Mucosa of stomach (tissue), 1 donor: ENCODE measurements around the gene AKR7A2.
"Not testable (repeated sequence)": the region's sequence is repeated elsewhere in the genome, so short reads cannot be mapped to it uniquely, and the experiment has no call there.

ENCODE experiments used
- H3K27me3 ChIP-seq: one replicate; pipeline ENCODE4 v1.7.0; 2013; ENCODE audit warnings: mild to moderate bottlenecking, low read length; ENCODE audit not compliant: control insufficient read depth, insufficient read depth
- H3K36me3 ChIP-seq: one replicate; pipeline ENCODE4 v1.7.0; 2013; ENCODE audit warnings: low read length; ENCODE audit not compliant: control insufficient read depth, insufficient read depth
- H3K4me1 ChIP-seq: one replicate; pipeline ENCODE4 v1.7.0; 2013; ENCODE audit warnings: mild to moderate bottlenecking, low read length; ENCODE audit not compliant: control insufficient read depth, insufficient read depth
- H3K4me3 ChIP-seq: one replicate; pipeline ENCODE4 v1.7.0; 2013; ENCODE audit warnings: low read length
- H3K9ac ChIP-seq: one replicate; pipeline ENCODE4 v1.7.0; 2013; ENCODE audit warnings: mild to moderate bottlenecking, low read length, moderate library complexity
- H3K9me3 ChIP-seq: one replicate; pipeline ENCODE4 v1.7.0; 2013; ENCODE audit warnings: mild to moderate bottlenecking, low read length, moderate library complexity; ENCODE audit not compliant: control insufficient read depth
- donor health status: Pancreatic carcinoma.

The AKR7A2 gene

GRCh38 chr1:19308509-19308907 is 3.4 kb downstream of the AKR7A2 start:
- Histone ChIP-seq H3K4me1 (peaks cover 41% of the 10 kb centered on the region), H3K9ac (no peak overlapping the region), H3K9me3 (no peaks in the 10 kb centered on the region), H3K4me3 (no peak overlapping the region), H3K36me3 (peaks cover 4% of the 10 kb centered on the region), H3K27me3 (no peaks in the 10 kb centered on the region)

DNA sequence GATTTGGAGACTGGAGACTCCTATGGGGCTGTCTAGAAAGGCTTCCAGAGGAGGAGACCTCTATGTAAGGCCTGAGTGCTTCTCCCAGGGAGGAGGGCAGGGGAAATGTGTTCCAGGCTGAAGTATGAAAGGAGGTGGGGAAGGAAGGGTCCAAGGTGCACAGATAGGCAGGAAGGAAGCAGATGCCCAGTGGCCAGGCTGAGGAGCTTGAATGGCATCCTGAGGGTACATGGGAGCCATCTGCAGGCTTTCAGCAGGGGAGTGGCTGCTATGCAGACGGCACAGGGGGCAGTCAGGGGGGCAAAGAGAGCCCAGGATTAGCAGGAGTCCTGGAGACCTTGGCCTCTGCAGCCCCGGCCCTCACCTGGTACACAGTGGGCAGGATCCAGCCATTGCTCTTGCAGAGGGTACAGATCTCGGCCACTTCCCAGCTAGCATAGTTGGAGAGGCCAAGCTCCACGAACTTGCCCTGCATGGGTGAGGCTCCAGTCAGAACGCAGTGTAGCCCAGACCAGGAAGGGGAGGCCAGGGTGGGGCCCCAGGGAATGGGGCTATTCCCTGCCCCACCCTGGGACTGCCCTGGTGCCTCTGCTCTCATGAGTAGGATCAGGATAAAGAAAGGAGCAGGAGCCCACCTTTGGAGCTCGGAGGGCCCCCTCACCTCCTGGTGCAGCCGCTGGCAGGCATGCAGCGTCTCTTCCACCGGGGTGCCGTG is 4.0 kb downstream of the AKR7A2 start:
- Histone ChIP-seq H3K4me1 (peaks cover 36% of the 10 kb centered on the region), H3K36me3 (peaks cover 4% of the 10 kb centered on the region), H3K27me3 (no peaks in the 10 kb centered on the region), H3K4me3 (no peak overlapping the region), H3K9ac (no peak overlapping the region), H3K9me3 (no peaks in the 10 kb centered on the region)

DNA sequence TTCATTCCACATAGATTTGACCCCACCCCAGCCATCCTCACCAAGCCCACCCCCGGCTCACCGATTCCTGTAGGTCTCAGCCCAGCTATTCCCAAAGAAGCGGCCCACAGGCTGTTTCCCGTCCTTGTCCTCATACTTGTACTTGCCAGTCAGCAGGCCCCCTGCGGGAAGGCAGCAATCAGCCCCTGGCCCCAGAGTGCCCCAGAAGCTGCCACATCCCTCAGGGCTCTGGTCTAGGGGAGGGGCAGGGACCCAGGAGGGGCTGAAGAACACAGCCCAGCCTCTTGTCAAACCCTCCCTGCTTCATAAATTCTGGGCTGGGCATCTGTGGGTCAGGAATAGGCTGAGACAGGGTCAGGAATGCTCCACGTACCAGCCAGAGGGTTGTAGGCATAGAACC is 5.0 kb downstream of the AKR7A2 start:
- H3K4me1 ChIP-seq, result peaks cover 30% of the 10 kb centered on the region
- H3K9ac ChIP-seq, result no peak overlapping the region
- no peaks in the 10 kb centered on the region for H3K27me3 ChIP-seq
- H3K9me3 ChIP-seq, result no peaks in the 10 kb centered on the region
- no peak overlapping the region for H3K4me3 ChIP-seq
- H3K36me3 ChIP-seq, result peaks cover 4% of the 10 kb centered on the region

GRCh38 chr1:19305880-19306279 is 6.1 kb downstream of the AKR7A2 start:
- H3K9ac ChIP-seq, result no peak overlapping the region
- H3K4me3 ChIP-seq, result no peak overlapping the region
- H3K9me3 ChIP-seq, result no peaks in the 10 kb centered on the region
- no peaks in the 10 kb centered on the region for H3K27me3 ChIP-seq
- H3K4me1 ChIP-seq, result peaks cover 24% of the 10 kb centered on the region
- peaks cover 4% of the 10 kb centered on the region for H3K36me3 ChIP-seq

- not testable (repeated sequence) for H3K36me3 ChIP-seq, H3K27me3 ChIP-seq, H3K9me3 ChIP-seq, H3K4me3 ChIP-seq, H3K9ac ChIP-seq
- H3K4me1 ChIP-seq, result peaks cover 16% of the 10 kb centered on the region
These were observed 7.9 kb downstream of the AKR7A2 start for GRCh38 chr1:19304081-19304480.

DNA sequence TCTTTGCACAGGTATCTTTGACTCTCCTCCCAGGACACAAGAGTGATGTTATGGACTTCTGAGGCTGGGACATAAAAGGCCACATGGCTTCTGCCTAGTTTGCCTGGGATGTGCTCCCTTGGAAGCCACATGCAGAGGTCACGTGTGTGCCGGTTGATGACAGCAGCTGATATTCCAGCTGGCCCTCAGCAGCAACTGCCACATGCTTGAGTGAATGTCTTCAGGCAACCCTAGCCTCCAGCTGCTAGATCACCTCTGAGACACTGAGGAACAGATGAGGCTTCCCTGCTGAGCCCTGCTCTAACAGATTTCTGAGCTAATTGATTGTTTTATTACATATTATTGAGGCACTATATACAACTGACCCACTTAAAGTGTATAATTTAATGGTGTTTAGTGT is 11.7 kb downstream of the AKR7A2 start:
- H3K27me3 ChIP-seq, result no peaks in the 10 kb centered on the region
- H3K9me3 ChIP-seq, result no peaks in the 10 kb centered on the region
- no peak overlapping the region for H3K4me3 ChIP-seq
- H3K4me1 ChIP-seq, result no peaks in the 10 kb centered on the region
- H3K9ac ChIP-seq, result no peak overlapping the region
- no peaks in the 10 kb centered on the region for H3K36me3 ChIP-seq

DNA sequence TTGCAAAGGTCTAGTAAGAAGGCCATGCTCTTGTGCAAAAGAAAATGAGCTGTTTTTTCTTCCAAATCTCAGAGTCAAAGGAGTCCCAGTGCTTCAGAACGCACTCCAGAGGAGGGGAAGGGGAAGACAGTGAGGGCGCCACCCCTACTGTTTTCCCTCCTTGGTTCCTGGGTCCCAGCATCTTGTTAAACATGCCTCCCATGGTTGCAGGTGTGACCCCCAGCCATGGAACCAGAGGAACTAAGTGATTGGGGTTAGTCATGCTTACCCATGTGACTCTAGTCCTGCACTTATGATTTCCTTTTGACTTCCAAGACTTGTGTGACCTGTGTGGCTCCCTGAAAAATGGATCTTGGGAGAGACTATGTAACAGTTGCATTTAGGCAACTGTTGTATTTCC is 17.3 kb downstream of the AKR7A2 start:
- no peaks in the 10 kb centered on the region for H3K27me3 ChIP-seq
- no peaks in the 10 kb centered on the region for H3K9me3 ChIP-seq
- no peaks in the 10 kb centered on the region for H3K36me3 ChIP-seq
- H3K4me3 ChIP-seq, result no peak overlapping the region
- no peak overlapping the region for H3K9ac ChIP-seq
- peaks cover 3% of the 10 kb centered on the region for H3K4me1 ChIP-seq

- Histone ChIP-seq H3K9ac (peak overlapping the region; percentile 74), H3K27me3 (no peaks in the 10 kb centered on the region), H3K9me3 (no peaks in the 10 kb centered on the region), H3K4me3 (peak overlapping the region; percentile 72), H3K4me1 (peaks cover 38% of the 10 kb centered on the region), H3K36me3 (peaks cover 9% of the 10 kb centered on the region)
These were observed 22.7 kb downstream of the AKR7A2 start for GRCh38 chr1:19289244-19289643.

- Histone ChIP-seq H3K4me1 (peaks cover 43% of the 10 kb centered on the region), H3K36me3 (peaks cover 15% of the 10 kb centered on the region), H3K4me3 (peak within 1 kb of the TSS; percentile 78), H3K9ac (peak within 1 kb of the TSS; percentile 74)
- H3K27me3 ChIP-seq, H3K9me3 ChIP-seq: not testable (repeated sequence)
These were observed 23.4 kb downstream of the AKR7A2 start, which contains the start of gene AKR7A3 for GRCh38 chr1:19288324-19289241. Gene AKR7A3 (minus strand): TSS chr1:19288770. CDS start chr1:19288709, 61 bp downstream.

DNA sequence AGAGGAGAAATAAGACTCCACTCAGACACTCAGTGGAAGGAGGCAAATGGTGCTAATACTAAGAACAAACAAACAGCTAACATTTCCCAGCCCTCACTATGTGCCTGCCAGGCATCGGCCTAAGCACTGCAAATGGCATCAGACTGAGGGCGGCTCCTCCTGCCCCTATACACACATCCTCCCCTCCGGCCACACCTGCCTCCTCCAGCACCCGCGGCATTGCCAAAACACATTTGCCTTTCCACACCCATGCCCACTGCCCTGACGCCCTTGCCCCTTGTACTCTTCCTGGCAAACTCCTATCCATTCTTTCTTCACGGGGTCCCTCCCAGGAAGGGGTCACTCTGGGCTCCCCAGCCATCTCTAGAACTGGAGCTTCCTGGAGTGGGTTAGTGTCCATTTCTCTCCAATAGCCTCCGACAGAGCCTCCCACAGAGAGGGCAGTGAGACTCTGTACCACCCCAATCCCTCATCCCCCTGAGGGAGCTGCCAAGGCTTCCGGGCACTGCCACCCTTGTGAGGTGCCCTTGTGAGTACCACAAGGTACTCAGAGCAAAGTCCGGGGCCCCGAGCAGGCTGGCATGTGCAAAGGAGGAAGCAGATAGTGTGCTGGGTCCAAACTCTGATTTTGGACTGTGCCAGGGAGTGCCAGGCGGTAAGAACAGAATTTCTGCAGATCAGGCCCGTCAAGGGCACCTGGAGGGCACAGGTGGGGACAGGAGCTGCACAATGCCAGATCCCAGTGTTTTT is 24.3 kb downstream of the AKR7A2 start:
- Histone ChIP-seq H3K9ac (peak overlapping the region; percentile 57), H3K4me3 (peak overlapping the region; percentile 78), H3K4me1 (peaks cover 43% of the 10 kb centered on the region), H3K36me3 (peaks cover 15% of the 10 kb centered on the region), H3K9me3 (no peaks in the 10 kb centered on the region), H3K27me3 (no peaks in the 10 kb centered on the region)

DNA sequence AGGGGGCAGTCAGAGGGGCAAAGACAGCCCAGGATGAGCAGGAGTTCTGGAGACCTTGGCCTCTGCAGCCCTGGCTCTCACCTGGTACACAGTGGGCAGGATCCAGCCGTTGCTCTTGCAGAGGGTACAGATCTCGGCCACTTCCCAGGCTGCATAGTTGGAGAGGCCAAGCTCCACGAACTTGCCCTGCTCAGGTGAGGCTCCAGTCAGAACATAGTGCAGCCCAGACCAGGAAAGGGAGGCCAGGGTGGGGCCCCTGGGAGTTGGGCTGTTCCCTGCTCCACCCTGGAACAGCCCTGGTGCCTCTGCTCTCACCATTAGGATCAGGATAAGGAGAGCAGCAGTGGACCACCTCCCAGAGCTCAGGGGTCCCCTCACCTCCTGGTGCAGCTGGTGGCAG is 26.1 kb downstream of the AKR7A2 start:
- H3K9me3 ChIP-seq, H3K27me3 ChIP-seq, H3K4me3 ChIP-seq: not testable (repeated sequence)
- H3K4me1 ChIP-seq, result peaks cover 43% of the 10 kb centered on the region
- peaks cover 15% of the 10 kb centered on the region for H3K36me3 ChIP-seq
- peak overlapping the region; percentile 47 for H3K9ac ChIP-seq

DNA sequence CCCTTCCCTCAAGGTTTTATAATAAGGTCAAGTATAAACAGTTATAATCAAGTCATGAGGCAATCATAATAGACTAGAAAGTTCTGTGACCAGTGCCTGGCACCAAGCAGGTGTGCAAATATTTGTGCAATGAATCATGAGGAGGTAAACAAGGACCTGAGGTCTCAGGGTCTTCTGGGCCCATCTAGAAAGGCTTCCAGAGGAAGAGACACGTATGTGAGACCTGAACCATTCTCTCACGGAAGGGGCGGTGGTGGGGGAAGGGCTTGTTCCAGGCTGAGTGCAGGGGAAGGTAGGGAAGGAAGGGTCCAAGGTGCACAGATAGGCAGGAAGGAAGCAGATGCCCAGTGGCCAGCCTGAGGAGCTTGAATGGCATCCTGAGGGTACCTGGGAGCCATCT is 26.6 kb downstream of the AKR7A2 start:
- not testable (repeated sequence) for H3K27me3 ChIP-seq
- H3K36me3 ChIP-seq, result peaks cover 15% of the 10 kb centered on the region
- peaks cover 43% of the 10 kb centered on the region for H3K4me1 ChIP-seq

More for the DNA sequence above, 26.6 kb downstream of the AKR7A2 start:
- H3K9ac ChIP-seq, H3K4me3 ChIP-seq, H3K9me3 ChIP-seq: not testable (repeated sequence)
